ENCODE data around the gene CGB2. TPM values are rescaled to one million over a fixed set of nuclear protein-coding genes. Genes with fewer than 3 reads are reported as not detected.

Gene CGB2
- total RNA-seq, 2 donors from 2014 or later: not detected

GRCh38 chr19:49011194-49011593 is 20.5 kb upstream of the CGB2 start:
- Histone ChIP-seq H3K27me3 (no peaks in the 10 kb centered on the region), H3K4me1 (no peaks in the 10 kb centered on the region), H3K4me3 (no peak overlapping the region), H3K9me3 (no peaks in the 10 kb centered on the region), H3K27ac (no peak overlapping the region), H3K9ac (ENCODE audit: low read depth in 2 of 2, low read length in 2 of 2) (no peak overlapping the region), H3K36me3 (no peaks in the 10 kb centered on the region)
- intact Hi-C loops (cut with DNase I): no loop called here
- TF ChIP-seq CTCF (IDR thresholded peaks at IDR 0.05): no peak
- DNase-seq: no peak

GRCh38 chr19:49014123-49014869 is 17.4 kb upstream of the CGB2 start:
- no peak for DNase-seq
- no peak for TF ChIP-seq CTCF (IDR thresholded peaks at IDR 0.05)
- H3K27me3 ChIP-seq: no peaks in the 10 kb centered on the region
- H3K9me3 ChIP-seq: no peaks in the 10 kb centered on the region
- H3K4me3 ChIP-seq: no peak overlapping the region
- peaks cover 7% of the 10 kb centered on the region for H3K4me1 ChIP-seq
- H3K9ac ChIP-seq (ENCODE audit: low read depth in 2 of 2, low read length in 2 of 2): no peak overlapping the region
- no peaks in the 10 kb centered on the region for H3K36me3 ChIP-seq
- intact Hi-C loops (cut with DNase I): no loop called here
- no peak overlapping the region for H3K27ac ChIP-seq

GRCh38 chr19:49014870-49015255 is 16.8 kb upstream of the CGB2 start:
- no peak for TF ChIP-seq CTCF (IDR thresholded peaks at IDR 0.05)
- no peak overlapping the region for H3K9ac ChIP-seq (ENCODE audit: low read depth in 2 of 2, low read length in 2 of 2)
- H3K36me3 ChIP-seq: no peaks in the 10 kb centered on the region

GRCh38 chr19:49016067-49016839 is 15.4 kb upstream of the CGB2 start:
- H3K27me3 ChIP-seq: peaks cover 4% of the 10 kb centered on the region
- H3K9me3 ChIP-seq: no peaks in the 10 kb centered on the region
- H3K27ac ChIP-seq: no peak overlapping the region
- peaks cover 7% of the 10 kb centered on the region for H3K4me1 ChIP-seq
- intact Hi-C loops (cut with DNase I): no loop called here
- no peak overlapping the region for H3K4me3 ChIP-seq
- DNase-seq: no peak
- no peak overlapping the region for H3K9ac ChIP-seq (ENCODE audit: low read depth in 2 of 2, low read length in 2 of 2)
- TF ChIP-seq CTCF (IDR thresholded peaks at IDR 0.05): no peak
- no peaks in the 10 kb centered on the region for H3K36me3 ChIP-seq

More at GRCh38 chr19:49014870-49015255, 16.8 kb upstream of the CGB2 start:
- Histone ChIP-seq H3K27ac (no peak overlapping the region), H3K4me1 (peaks cover 7% of the 10 kb centered on the region), H3K27me3 (no peaks in the 10 kb centered on the region), H3K4me3 (no peak overlapping the region), H3K9me3 (no peaks in the 10 kb centered on the region)
- intact Hi-C loops (cut with DNase I): no loop called here
- no peak for DNase-seq

- peaks cover 4% of the 10 kb centered on the region for H3K27me3 ChIP-seq
- peak within 1 kb of the TSS; percentile 34 to 46 for H3K9ac ChIP-seq (ENCODE audit: low read depth in 2 of 2, low read length in 2 of 2)
- intact Hi-C loops (cut with DNase I): no loop called here
- H3K9me3 ChIP-seq: no peaks in the 10 kb centered on the region
- no peak for DNase-seq
- H3K4me3 ChIP-seq: peak within 1 kb of the TSS; percentile 31
- H3K36me3 ChIP-seq: no peaks in the 10 kb centered on the region
- TF ChIP-seq CTCF (IDR thresholded peaks at IDR 0.05): no peak
- H3K4me1 ChIP-seq: peaks cover 7% of the 10 kb centered on the region
- H3K27ac ChIP-seq: no peak within 1 kb of the TSS
These were observed 14.5 kb upstream of the CGB2 start, which contains the start of gene LHB for GRCh38 chr19:49017041-49017665. Gene LHB (minus strand): TSS chr19:49017091. CDS start chr19:49017081, 10 bp downstream.
